HG03135 (cell line): ENCODE data around the gene HES5.

Source experiments
- ATAC-seq: cut with Tn5 transposase; IDR thresholded peaks from one replicate; pipeline ENCODE4 v1.9.1; 2021; ENCODE audit warnings: mild to moderate bottlenecking, moderate library complexity; ENCODE audit not compliant: unreplicated experiment

HES5 gene

GRCh38 chr1:2533365-2533764 lies 3.3 kb upstream of the HES5 start:
- ATAC-seq = no peak

GRCh38 chr1:2532485-2533160 lies 2.6 kb upstream of the HES5 start:
- no peak for ATAC-seq

- no peak for ATAC-seq
Measured at GRCh38 chr1:2530513-2531361, 674 bp upstream of the HES5 start.

- no peak for ATAC-seq
Measured at GRCh38 chr1:2528966-2529783, 888 bp downstream of the HES5 start.

DNA sequence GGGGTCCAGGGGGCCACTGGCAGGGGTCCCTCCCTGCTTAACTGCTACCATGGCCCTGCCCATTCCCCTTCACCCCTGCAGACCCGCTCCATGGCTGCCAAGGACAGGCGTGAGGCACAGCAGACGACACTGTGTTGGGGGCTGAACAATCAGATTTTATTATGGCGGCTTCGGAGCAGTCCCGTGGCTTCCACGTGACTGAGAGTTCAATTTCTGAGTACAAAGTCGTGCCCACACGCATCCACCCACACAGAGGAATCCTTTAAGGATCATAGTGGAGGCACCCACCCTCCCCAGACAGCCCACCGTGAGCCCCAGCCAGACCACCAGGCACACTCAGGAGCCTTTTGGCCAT lies 1.5 kb downstream of the HES5 start:
- ATAC-seq = no peak

- no peak for ATAC-seq
Measured at GRCh38 chr1:2528016-2528415, 2.0 kb downstream of the HES5 start.

DNA sequence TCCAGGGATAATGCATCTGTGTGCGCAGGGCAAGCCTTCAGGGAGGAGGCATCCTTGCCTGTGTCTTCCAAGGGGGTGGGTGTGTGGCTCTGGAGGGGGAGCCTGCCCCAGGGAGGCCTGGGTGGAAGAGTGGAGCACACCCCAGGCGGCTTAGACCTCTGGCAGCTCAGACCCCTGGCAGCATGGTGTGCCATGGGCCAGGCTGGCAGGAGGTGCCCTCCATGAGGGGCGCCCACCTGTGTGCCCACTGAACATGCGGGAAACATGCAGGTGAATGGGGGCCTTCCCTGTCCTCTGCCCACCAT lies 2.6 kb downstream of the HES5 start:
- no peak for ATAC-seq

DNA sequence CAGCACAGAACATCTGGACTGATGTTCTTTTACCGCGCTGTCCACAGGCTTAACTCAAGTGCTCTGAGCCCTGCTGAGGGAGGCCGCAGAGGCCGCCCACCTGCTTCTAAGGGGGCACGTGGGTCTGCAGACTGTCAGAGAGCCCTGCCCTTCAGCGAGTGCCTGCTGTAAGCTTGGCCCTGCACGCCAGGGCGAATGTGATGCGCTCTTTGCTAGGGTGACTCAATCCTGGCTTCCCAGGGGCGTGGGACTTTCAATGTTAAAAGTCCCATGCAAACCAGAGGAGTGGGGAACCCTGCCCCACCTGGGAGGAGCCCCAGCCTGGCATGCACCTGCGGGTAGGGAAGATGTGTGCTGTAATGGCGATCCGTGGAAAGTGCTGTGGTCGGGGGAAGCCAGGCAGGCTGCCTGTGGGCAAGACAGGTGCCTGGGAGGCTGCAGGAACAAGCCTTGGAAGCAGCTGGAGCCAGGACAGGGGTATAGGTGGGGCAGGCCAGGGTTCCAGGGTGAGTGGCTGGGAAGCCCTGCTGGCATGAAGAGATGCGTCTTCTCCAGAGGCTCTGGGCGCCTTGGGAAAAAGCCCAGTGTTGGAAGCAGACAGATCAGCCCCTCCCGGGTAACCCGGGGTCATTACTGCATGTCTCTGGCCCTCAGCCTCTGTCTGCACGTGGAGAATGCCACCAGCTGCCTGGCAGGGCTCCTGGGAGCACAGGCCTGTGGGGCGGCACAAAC lies 3.1 kb downstream of the HES5 start:
- peak; percentile 32 for ATAC-seq

GRCh38 chr1:2525920-2526823 lies 3.9 kb downstream of the HES5 start, which contains the start of gene PANK4:
Gene PANK4 (minus strand): TSS chr1:2526596. CDS start chr1:2526587, 9 bp downstream.
- peak; percentile 83 for ATAC-seq

- ATAC-seq = no peak
Measured at GRCh38 chr1:2525572-2525919, 4.5 kb downstream of the HES5 start.

- no peak for ATAC-seq
Measured at GRCh38 chr1:2523891-2524609, 6.0 kb downstream of the HES5 start.

GRCh38 chr1:2523191-2523890 lies 6.7 kb downstream of the HES5 start:
- no peak for ATAC-seq

GRCh38 chr1:2522230-2522629 lies 7.8 kb downstream of the HES5 start:
- ATAC-seq = no peak

DNA sequence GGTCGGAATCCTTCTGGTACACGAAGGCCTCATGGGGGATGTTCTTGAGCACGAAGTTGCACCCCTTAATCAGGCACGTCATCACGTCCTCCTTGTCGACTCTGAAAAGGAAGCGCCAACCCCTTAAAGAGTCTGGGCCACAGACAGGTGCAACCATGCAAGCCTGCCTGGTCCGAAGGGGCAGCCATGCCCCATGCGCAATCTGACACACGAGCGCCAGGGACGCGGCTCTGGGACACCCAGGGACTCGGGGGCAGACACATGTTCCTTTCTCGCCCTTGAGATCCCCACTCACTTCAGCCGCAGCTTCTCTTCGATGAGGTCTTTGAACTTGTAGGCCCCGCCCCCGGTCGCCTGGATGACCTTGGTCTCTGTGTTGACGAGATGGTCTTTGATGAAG lies 9.3 kb downstream of the HES5 start:
- ATAC-seq = no peak

DNA sequence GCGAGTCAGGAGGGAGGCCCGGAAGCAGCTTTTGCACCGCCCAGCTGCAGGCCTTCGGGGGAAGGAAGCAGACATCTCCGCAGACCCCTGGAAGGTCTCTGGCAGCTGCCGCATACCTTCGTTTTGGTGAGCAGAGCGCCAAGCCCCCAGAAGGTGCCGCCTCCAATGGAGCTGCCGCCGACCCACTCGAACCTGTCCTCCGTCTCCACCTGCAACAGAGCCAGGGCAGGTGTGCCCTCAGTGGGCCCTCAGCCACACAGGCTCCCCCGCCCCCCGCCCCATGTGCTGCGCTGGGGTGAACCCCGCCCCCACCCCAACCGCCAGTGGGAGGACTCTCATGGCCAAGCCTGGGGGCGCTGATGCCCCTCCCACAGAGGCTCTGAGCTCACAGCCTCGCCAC lies 9.9 kb downstream of the HES5 start:
- no peak for ATAC-seq

DNA sequence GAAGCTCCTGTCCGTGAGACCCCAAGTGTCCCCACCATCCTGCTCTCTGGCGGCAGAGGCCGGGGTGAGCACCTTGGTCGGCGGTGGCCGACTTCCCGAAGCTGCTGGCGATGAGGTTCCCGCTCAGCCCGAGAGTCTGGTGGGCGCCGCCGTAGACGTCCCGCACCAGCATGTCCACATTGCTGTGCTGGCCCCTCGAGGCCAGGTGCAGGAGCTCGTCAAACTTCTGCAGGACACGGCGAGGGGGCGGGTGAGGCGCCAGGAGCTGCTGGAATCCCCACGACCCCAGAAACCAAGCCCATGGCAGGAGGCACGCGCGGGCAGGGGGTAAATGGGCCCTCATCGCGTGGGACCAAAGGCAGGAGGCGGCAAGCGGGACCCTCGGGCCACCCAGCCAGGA lies 10.3 kb downstream of the HES5 start:
- no peak for ATAC-seq

DNA sequence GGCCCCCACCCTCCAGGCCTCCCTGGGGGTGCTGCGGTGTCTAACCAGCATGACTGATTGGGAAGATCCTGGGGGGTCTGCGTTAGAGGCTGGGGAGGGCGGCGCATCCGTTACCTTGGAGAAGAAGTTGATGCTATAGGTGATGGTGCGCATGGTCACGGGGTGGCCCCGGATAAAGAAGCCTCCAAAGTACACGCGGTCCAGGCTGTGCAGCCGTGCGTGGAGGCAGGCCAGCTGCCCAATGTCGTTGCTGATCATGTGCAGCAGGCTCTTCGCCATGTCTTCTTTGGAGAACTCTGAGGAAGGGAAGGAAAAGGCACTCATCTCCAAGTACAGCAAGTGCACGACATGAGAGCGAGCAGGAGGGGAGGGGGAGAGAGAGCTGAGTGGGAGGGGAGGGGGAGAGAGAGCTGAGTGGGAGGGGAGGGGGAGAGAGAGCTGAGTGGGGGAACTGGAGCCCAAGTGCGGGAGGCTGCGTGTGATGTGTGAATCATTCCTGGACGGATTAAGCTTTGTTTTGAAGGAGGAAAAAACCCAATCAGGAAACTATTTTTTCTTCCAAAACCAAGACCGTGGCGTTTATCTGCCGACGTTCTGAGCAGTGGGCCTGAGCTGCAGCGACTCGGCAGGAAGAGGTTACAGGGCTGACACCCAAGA lies 10.9 kb downstream of the HES5 start:
- ATAC-seq = no peak

DNA sequence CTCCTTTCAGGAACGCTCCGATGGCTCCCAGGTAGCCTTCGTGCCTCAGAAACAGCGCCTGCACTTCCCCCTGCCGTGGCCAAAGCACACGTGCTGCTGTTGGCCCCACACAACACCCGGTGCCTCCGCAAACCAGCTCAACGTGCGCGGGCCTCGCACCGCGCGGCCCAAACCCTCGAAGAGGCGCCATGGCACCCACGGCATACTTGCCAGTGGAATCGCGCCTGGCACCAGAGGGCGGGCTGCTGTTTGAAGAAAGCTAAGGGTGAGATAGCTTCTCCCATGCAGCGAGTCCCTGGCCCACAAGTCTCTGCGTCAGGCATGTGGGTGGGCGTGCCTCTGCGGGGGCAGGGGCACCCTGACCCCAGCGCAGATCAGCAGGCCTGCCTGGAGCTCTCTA lies 11.5 kb downstream of the HES5 start:
- no peak for ATAC-seq
